SJCRH30 (cell line): ENCODE measurements around the gene PRDX1. TPM values are rescaled to one million over a fixed set of nuclear protein-coding genes. Genes with fewer than 3 reads are reported as not detected.
"Not testable (repeated sequence)": the region's sequence is repeated elsewhere in the genome, so short reads cannot be mapped to it uniquely, and the experiment has no call there.

ENCODE experiments used
- DNase-seq, 2 experiments: peaks; one replicate each; pipeline ENCODE4 v3.0.0-alpha.2; 2015 to 2020
- H3K27ac ChIP-seq: fragments of 250-450 bp; sonication (Bioruptor Pico); 2 replicates; pipeline ENCODE4 v1.5.1; 2020; ENCODE audit warnings: mild to moderate bottlenecking, moderate library complexity
- H3K27me3 ChIP-seq: fragments of 250-450 bp; sonication (Bioruptor Pico); 2 replicates; pipeline ENCODE4 v1.5.1; 2020; ENCODE audit warnings: mild to moderate bottlenecking, moderate library complexity
- H3K36me3 ChIP-seq: fragments of 250-450 bp; sonication (Bioruptor Pico); 2 replicates; pipeline ENCODE4 v1.5.1; 2020; ENCODE audit warnings: mild to moderate bottlenecking, moderate library complexity
- H3K4me1 ChIP-seq: fragments of 250-450 bp; sonication (Bioruptor Pico); 2 replicates; pipeline ENCODE4 v1.5.1; 2020; ENCODE audit warnings: mild to moderate bottlenecking, moderate library complexity
- H3K4me3 ChIP-seq: fragments of 250-450 bp; sonication (Bioruptor Pico); 2 replicates; pipeline ENCODE4 v1.5.1; 2020; ENCODE audit warnings: mild to moderate bottlenecking, moderate library complexity
- H3K9me3 ChIP-seq: fragments of 250-450 bp; sonication (Bioruptor Pico); replicated peaks from 2 replicates; pipeline ENCODE4 v1.5.1; 2020; ENCODE audit warnings: mild to moderate bottlenecking, moderate library complexity
- total RNA-seq: library from RNA; depleted of rRNA; stranded (reverse); fragments of >200 nt; shearing (Covaris generic); gene quantifications from 2 replicates; pipeline ENCODE4 v1.2.3, GENCODE V29; 2014; rRNA removed

PRDX1 gene
- total RNA-seq, 1 experiment from 2014 or later: 821 TPM

DNA sequence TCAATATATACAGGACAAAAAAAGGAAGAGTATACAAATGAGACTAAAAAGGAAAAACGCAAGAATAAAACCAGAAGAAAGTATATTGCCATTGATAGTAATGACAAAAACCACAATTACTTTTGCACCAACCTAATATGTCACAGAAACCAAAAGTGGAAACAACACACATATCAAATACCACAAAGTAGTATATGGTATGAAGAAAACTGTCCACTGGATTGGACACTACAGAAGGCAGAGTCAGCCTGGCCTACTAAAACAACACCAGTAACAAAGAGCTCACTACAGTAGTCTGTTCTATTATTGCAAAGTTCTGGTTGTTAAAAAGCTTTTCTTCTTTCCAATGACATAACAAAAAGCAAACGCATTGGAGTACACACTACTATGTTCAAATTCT is 48.4 kb downstream of the PRDX1 start:
- H3K4me1 ChIP-seq: no peaks in the 10 kb centered on the region
- no peak for DNase-seq
- no peak overlapping the region for H3K4me3 ChIP-seq
- no peaks in the 10 kb centered on the region for H3K9me3 ChIP-seq
- no peak overlapping the region for H3K27ac ChIP-seq
- H3K36me3 ChIP-seq: no peaks in the 10 kb centered on the region
- no peaks in the 10 kb centered on the region for H3K27me3 ChIP-seq

DNA sequence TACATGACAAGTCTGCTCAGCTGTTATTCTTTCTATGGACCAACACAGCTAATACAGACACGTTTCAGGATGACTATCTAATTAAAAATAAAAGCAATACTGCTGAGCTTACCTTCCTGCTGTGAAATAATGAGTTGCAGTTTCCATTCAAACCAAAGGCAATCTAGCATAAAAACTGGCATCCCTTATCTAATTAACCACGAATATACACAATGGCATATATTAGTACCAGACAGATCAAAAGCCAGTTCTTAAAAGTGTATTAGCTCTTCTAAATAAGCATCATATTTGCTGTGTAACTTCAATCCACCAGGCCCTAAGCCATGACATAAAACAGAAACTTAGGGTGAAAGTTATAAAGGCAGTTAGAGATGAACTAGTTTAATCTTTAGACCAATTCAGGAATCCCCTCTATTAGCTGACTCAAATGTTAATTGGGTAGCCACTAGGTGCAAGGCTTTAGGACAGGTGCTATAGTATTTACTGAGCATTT is 51.3 kb downstream of the PRDX1 start:
- no peak for DNase-seq
- H3K27ac ChIP-seq: no peak overlapping the region
- H3K36me3 ChIP-seq: no peaks in the 10 kb centered on the region
- no peak overlapping the region for H3K4me3 ChIP-seq
- no peaks in the 10 kb centered on the region for H3K27me3 ChIP-seq
- H3K4me1 ChIP-seq: no peaks in the 10 kb centered on the region
- H3K9me3 ChIP-seq: no peaks in the 10 kb centered on the region

DNA sequence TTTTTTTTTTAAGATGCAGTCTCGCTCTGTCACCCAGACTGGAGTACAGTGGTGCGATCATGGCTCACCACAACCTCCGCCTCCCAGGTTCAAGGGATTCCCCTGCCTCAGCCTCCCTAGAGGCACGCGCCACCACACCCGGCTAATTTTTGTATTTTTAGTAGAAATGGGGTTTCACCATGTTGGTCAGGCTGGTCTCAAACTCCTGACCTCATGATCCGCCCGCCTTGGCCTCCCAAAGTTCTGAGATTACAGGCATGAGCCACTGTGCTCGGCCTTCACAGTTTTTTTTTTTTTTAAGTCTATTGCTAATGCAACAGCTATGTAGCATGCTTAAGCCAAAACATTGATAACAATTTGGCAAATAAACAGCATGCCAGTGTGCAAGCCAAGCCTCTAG is 54.3 kb downstream of the PRDX1 start:
- not testable (repeated sequence) for H3K27me3 ChIP-seq, H3K9me3 ChIP-seq, DNase-seq, H3K4me3 ChIP-seq, H3K36me3 ChIP-seq, H3K4me1 ChIP-seq, H3K27ac ChIP-seq

DNA sequence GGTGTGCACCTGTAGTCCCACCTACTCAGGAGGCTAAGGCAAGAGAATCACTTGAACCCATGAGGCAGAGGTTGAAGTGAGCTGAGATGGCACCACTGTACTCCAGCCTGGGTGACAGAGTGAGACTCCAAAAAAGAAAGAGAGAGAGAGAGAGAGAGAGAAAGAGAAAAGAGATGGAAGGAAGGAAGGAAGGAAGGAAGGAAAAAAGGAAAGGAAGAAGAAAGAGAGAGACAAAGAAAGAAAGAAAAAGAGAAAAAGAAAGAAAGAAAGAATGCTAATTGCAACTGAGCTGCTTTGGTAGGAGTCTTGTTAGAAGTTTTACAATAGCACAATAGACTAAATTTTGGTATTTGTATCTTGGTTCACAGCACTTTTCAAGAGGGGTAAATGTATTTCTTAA is 56.4 kb downstream of the PRDX1 start:
- no peak for DNase-seq
- H3K4me1 ChIP-seq: no peaks in the 10 kb centered on the region
- no peak overlapping the region for H3K27ac ChIP-seq
- H3K4me3 ChIP-seq: no peak overlapping the region
- no peaks in the 10 kb centered on the region for H3K27me3 ChIP-seq
- H3K36me3 ChIP-seq: no peaks in the 10 kb centered on the region
- no peaks in the 10 kb centered on the region for H3K9me3 ChIP-seq

Other genes starting within 250 kb of the PRDX1 start
- gene HPDL, start 195.0 kb downstream of the PRDX1 start, total RNA-seq: not detected in 2 replicates
- gene TOE1, start 181.7 kb downstream of the PRDX1 start, total RNA-seq: 28.7 and 30.0 TPM in 2 replicates
- 12.0 and 17.1 TPM in 2 replicates for gene MUTYH, start 181.4 kb downstream of the PRDX1 start, total RNA-seq
- 4.3 and 6.2 TPM in 2 replicates for gene TESK2, start 30.7 kb downstream of the PRDX1 start, total RNA-seq
- gene CCDC163, start 21.8 kb downstream of the PRDX1 start, total RNA-seq: 1.8 and 2.3 TPM in 2 replicates
- gene MMACHC, start 21.6 kb downstream of the PRDX1 start, total RNA-seq: 9.9 and 10.9 TPM in 2 replicates
- 60.6 and 64.6 TPM in 2 replicates for gene AKR1A1, start 28.9 kb upstream of the PRDX1 start, total RNA-seq
- gene NASP, start 62.2 kb upstream of the PRDX1 start, total RNA-seq: 365 and 437 TPM in 2 replicates
- 0.46 and 1.3 TPM in 2 replicates for gene CCDC17, start 102.2 kb upstream of the PRDX1 start, total RNA-seq
- gene GPBP1L1, start 164.6 kb upstream of the PRDX1 start, total RNA-seq: 106 and 119 TPM in 2 replicates
- 47.6 and 50.6 TPM in 2 replicates for gene TMEM69, start 166.3 kb upstream of the PRDX1 start, total RNA-seq
- gene IPP, start 228.8 kb upstream of the PRDX1 start, total RNA-seq: 10.0 and 11.4 TPM in 2 replicates